PC-9 (cell line): ENCODE results near the gene CXCL16. TPM values are rescaled to one million over a fixed set of nuclear protein-coding genes. Genes with fewer than 3 reads are reported as not detected.
"Not testable (repeated sequence)": the region's sequence is repeated elsewhere in the genome, so short reads cannot be mapped to it uniquely, and the experiment has no call there.

Experiments used
- BruUV-seq: library from RNA; stranded (reverse); fragments of 400-500 nt; replicated peaks from 2 replicates; lab custom pipeline; 2021; lab: Mats Ljungman, UMichigan
- CTCF ChIA-PET: fragments of 300-600 bp; sonication (Branson Sonifier 250); formaldehyde crosslinking; loops from one replicate; lab custom pipeline; 2022; ENCODE audit warnings: antibody characterized with exemption; lab: Charles Lee
- POLR2A ChIA-PET: fragments of 300-600 bp; sonication (Branson Sonifier 250); formaldehyde crosslinking; loops from one replicate; lab custom pipeline; 2022; ENCODE audit warnings: antibody characterized with exemption; ENCODE audit not compliant: unreplicated experiment; lab: Charles Lee
- DNase-seq, 2 experiments: peaks; one replicate each; pipeline versions ENCODE4 v3.0.0 to v3.0.0-alpha.2; 2015 to 2022; ENCODE audit warnings: mixed read lengths in 1 of 2
- H2AFZ ChIP-seq: fragments of 200-600 bp; sonication (generic); 2 replicates; pipeline ENCODE4 v1.8.1; 2017; ENCODE audit warnings: antibody characterized with exemption
- H3F3A ChIP-seq: fragments of 200-600 bp; sonication (generic); 2 replicates; pipeline ENCODE4 v1.8.1; 2017; ENCODE audit warnings: antibody characterized with exemption, mild to moderate bottlenecking, low read depth; ENCODE audit not compliant: insufficient read depth
- H3K27ac ChIP-seq: fragments of 200-600 bp; sonication (generic); 2 replicates; pipeline ENCODE4 v1.6.1; 2016; ENCODE audit warnings: mixed run types
- H3K27me3 ChIP-seq: fragments of 200-600 bp; sonication (generic); 2 replicates; pipeline ENCODE4 v1.6.1; 2016; ENCODE audit warnings: low read depth, mixed run types; ENCODE audit not compliant: insufficient read depth
- H3K36me3 ChIP-seq: fragments of 200-600 bp; sonication (generic); 2 replicates; pipeline ENCODE4 v1.6.1; 2016; ENCODE audit warnings: low read depth, mixed run types
- H3K4me1 ChIP-seq: fragments of 200-600 bp; sonication (generic); replicated peaks from 2 replicates; pipeline ENCODE4 v1.6.1; 2016; ENCODE audit warnings: mixed run types; ENCODE audit not compliant: insufficient read depth
- H3K4me2 ChIP-seq: fragments of 200-600 bp; sonication (generic); 2 replicates; pipeline ENCODE4 v1.6.1; 2017; ENCODE audit warnings: mixed run types
- H3K4me3 ChIP-seq: fragments of 200-600 bp; sonication (generic); 2 replicates; pipeline ENCODE4 v1.6.1; 2016; ENCODE audit warnings: mixed run types
- H3K79me2 ChIP-seq: fragments of 200-600 bp; sonication (generic); 2 replicates; pipeline ENCODE4 v1.6.1; 2017; ENCODE audit warnings: low read depth, mixed run types
- H3K9me2 ChIP-seq: fragments of 200-600 bp; sonication (generic); 2 replicates; pipeline ENCODE4 v1.8.1; 2017; ENCODE audit warnings: mild to moderate bottlenecking; ENCODE audit not compliant: insufficient read depth
- H3K9me3 ChIP-seq: fragments of 200-600 bp; sonication (generic); 2 replicates; pipeline ENCODE4 v1.8.1; 2016; ENCODE audit warnings: low read depth; ENCODE audit not compliant: insufficient read depth
- H4K20me1 ChIP-seq: fragments of 200-600 bp; sonication (generic); 2 replicates; pipeline ENCODE4 v1.8.1; 2017; ENCODE audit not compliant: insufficient read depth
- EZH2 ChIP-seq: fragments of 200-600 bp; sonication (generic); IDR thresholded peaks from 2 replicates; pipeline ENCODE4 v1.8.0; 2017; ENCODE audit warnings: antibody characterized with exemption, low read depth
- intact Hi-C: fragments of 100-400 bp; cut with micrococcal nuclease; formaldehyde crosslinking; loops from one replicate; pipeline ENCODE4 v1.10.0; 2022; ENCODE audit not compliant: unreplicated experiment
- total RNA-seq: library from RNA; stranded (reverse); gene quantifications from 2 replicates; pipeline ENCODE4 v1.2.3, GENCODE V29; 2021
- TF ChIP-seq, protein P1 (sequence below): fragments of 200-600 bp; sonication (generic); conservative IDR thresholded peaks from 2 replicates; pipeline ENCODE4 v1.6.1; 2017; ENCODE audit warnings: mixed run types, antibody characterized with exemption, mild to moderate bottlenecking, moderate library complexity

The CXCL16 gene
- total RNA-seq, 1 experiment from 2014 or later, result 52.4 TPM

GRCh38 chr17:4716081-4716480, 23.6 kb downstream of the CXCL16 start:
- Histone ChIP-seq H3K4me3 (no peak overlapping the region), H3K4me2 (no peak overlapping the region), H3K4me1 (peaks cover 14% of the 10 kb centered on the region), H3K79me2 (no peaks in the 10 kb centered on the region; the same call in 1 of the 2 replicates), H4K20me1 (no peaks in the 10 kb centered on the region), H3F3A (peaks cover 14% of the 10 kb centered on the region), H3K9me3 (no peaks in the 10 kb centered on the region), H3K9me2 (no peaks in the 10 kb centered on the region), H3K27me3 (no peaks in the 10 kb centered on the region), H3K36me3 (no peaks in the 10 kb centered on the region), H2AFZ (no peak overlapping the region), H3K27ac (no peak overlapping the region)
- ChIA-PET CTCF (no interaction called here), POLR2A (no interaction called here)
- intact Hi-C loops, result no loop called here
- no TSS peak for BruUV-seq
- TF ChIP-seq, protein P1, sequence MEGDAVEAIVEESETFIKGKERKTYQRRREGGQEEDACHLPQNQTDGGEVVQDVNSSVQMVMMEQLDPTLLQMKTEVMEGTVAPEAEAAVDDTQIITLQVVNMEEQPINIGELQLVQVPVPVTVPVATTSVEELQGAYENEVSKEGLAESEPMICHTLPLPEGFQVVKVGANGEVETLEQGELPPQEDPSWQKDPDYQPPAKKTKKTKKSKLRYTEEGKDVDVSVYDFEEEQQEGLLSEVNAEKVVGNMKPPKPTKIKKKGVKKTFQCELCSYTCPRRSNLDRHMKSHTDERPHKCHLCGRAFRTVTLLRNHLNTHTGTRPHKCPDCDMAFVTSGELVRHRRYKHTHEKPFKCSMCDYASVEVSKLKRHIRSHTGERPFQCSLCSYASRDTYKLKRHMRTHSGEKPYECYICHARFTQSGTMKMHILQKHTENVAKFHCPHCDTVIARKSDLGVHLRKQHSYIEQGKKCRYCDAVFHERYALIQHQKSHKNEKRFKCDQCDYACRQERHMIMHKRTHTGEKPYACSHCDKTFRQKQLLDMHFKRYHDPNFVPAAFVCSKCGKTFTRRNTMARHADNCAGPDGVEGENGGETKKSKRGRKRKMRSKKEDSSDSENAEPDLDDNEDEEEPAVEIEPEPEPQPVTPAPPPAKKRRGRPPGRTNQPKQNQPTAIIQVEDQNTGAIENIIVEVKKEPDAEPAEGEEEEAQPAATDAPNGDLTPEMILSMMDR, result no peak
- no peak for DNase-seq

- CTCF ChIA-PET, result no interaction called here
- intact Hi-C loops, result no loop called here
Measured at GRCh38 chr17:4715063-4715744, 24.5 kb downstream of the CXCL16 start.

DNA sequence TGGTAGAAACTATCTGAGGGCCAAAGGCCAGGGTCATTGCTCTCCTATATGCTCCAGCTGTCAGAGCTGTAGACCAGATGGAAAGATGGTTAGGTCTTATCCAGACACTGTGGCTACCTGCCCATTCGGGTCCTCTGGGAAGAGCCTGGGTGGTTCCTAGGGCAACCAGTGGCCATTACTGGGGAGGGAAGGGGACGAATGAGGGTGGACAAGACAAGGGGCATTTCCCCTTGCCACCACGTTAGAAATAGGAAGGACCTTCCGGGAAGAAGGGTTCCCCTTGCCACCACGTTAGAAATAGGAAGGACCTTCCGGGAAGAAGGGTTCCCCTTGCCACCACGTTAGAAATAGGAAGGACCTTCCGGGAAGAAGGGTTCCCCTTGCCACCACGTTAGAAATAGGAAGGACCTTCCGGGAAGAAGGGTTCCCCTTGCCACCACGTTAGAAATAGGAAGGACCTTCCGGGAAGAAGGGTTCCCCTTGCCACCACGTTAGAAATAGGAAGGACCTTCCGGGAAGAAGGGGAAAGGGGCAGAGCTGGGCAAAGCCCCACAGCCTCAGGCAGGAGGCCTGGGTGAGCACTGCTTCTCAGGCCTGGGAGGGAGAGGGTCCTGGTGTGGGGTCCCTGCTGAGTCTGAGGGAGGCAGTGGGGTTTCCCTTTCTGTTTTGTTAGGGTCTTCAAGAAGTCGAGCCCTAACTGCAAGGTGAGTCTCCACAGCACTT, 25.2 kb downstream of the CXCL16 start:
- H3K36me3 ChIP-seq, BruUV-seq, H3K9me3 ChIP-seq, intact Hi-C loops, CTCF ChIA-PET, H3K27me3 ChIP-seq, H3K79me2 ChIP-seq, H3K4me2 ChIP-seq, H3K9me2 ChIP-seq, POLR2A ChIA-PET, H3K27ac ChIP-seq, H4K20me1 ChIP-seq, DNase-seq, H2AFZ ChIP-seq, H3K4me3 ChIP-seq: not testable (repeated sequence)
- H3F3A ChIP-seq, result peaks cover 18% of the 10 kb centered on the region
- H3K4me1 ChIP-seq, result peaks cover 13% of the 10 kb centered on the region

More at GRCh38 chr17:4715063-4715744, 24.5 kb downstream of the CXCL16 start:
- H3K36me3 ChIP-seq, result no peaks in the 10 kb centered on the region
- H3K4me3 ChIP-seq, result no peak overlapping the region
- no peaks in the 10 kb centered on the region for H4K20me1 ChIP-seq
- H3K9me3 ChIP-seq, result no peaks in the 10 kb centered on the region
- H3F3A ChIP-seq, result peaks cover 13% of the 10 kb centered on the region; the same call in 1 of the 2 replicates
- no TSS peak for BruUV-seq
- no peak for TF ChIP-seq EZH2
- TF ChIP-seq, protein P1, result no peak
- H2AFZ ChIP-seq, result no peak overlapping the region
- H3K27me3 ChIP-seq, result no peaks in the 10 kb centered on the region
- no peak overlapping the region for H3K4me2 ChIP-seq
- DNase-seq, result no peak
- no peaks in the 10 kb centered on the region; the same call in 1 of the 2 replicates for H3K79me2 ChIP-seq
- no peaks in the 10 kb centered on the region for H3K9me2 ChIP-seq
- H3K4me1 ChIP-seq, result peaks cover 13% of the 10 kb centered on the region
- H3K27ac ChIP-seq, result no peak overlapping the region
- POLR2A ChIA-PET, result no interaction called here
